ENCODE results near the gene VANGL2. TPM values are rescaled to one million over a fixed set of nuclear protein-coding genes. Genes with fewer than 3 reads are reported as not detected.

VANGL2 gene
- polyA plus RNA-seq, 4 donors = 25.6 to 38.9 (median 35.4) TPM

- DNase-seq (ENCODE audit: low read depth in 4 of 4, low spot score in 3 of 4) = no peak
Observed at GRCh38 chr1:160454371-160455152, 54.2 kb downstream of the VANGL2 start.

GRCh38 chr1:160455153-160455517, 54.8 kb downstream of the VANGL2 start:
- DNase-seq (ENCODE audit: low read depth in 4 of 4, low spot score in 3 of 4) = no peak

GRCh38 chr1:160459056-160459455, 58.7 kb downstream of the VANGL2 start:
- DNase-seq (ENCODE audit: low read depth in 4 of 4, low spot score in 3 of 4) = no peak

GRCh38 chr1:160459687-160460086, 59.3 kb downstream of the VANGL2 start:
- DNase-seq (ENCODE audit: low read depth in 4 of 4, low spot score in 3 of 4) = no peak

DNA sequence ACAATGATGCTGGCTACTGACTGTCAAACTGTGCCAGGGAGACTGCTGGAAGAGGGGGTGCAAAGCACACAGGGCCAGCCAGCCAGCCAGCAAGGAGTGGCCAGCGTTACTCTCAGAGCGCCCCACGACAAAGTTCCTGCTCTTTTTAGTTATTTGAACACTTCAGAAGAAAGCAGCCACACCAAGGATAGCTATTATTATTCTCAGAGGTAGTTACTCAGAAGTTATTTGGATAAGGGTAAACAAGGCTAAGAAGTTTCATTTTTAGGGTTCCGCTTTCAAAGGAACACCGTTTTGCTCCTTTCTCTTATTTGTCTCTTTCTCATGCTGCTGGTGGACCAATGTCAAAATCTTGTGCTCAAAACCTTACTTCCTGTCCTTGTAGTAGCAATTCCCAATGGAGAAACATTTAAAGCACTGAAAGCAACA, 59.9 kb downstream of the VANGL2 start:
- no peak for DNase-seq (ENCODE audit: low read depth in 4 of 4, low spot score in 3 of 4)

GRCh38 chr1:160460683-160461287, 60.4 kb downstream of the VANGL2 start:
- no peak for DNase-seq (ENCODE audit: low read depth in 4 of 4, low spot score in 3 of 4)

DNA sequence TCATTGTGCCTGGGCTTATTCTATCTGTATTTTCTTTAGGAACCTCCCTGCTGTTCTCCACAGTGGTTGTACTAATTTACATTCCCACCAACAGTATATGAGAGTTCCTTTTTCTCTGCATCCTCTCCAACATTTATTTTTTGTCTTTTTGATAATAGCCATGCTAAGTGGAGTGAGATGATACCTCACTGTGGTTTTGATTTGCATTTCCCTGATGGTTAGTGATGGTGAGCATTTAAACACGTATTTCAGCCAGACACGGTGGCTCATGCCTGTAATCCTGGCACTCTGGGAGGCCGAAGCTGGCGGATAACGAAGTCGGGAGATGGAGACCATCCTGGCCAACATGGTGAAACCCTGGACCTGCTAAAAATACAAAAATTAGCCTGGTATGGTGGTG, 64.8 kb downstream of the VANGL2 start:
- no peak for DNase-seq (ENCODE audit: low read depth in 4 of 4, low spot score in 3 of 4)

DNA sequence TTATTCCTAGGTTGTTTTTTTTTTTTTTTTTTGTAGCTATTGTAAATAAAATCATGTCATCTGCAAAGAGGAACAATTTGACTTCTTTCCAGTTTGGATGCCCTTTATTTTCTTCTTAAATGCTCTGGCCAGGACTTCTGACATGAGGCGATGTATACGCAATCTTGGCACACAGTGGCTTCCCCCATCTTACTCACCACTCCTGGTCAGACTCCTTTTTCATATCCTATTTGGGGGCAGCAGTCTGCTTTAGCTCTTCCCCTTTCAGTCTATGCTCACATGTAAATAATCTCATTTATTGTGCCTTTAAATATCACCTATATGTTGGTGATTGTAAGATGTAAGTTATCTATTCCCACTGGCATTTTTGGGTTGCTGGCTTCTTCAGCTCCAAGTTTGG, 66.6 kb downstream of the VANGL2 start:
- no peak for DNase-seq (ENCODE audit: low read depth in 4 of 4, low spot score in 3 of 4)

DNA sequence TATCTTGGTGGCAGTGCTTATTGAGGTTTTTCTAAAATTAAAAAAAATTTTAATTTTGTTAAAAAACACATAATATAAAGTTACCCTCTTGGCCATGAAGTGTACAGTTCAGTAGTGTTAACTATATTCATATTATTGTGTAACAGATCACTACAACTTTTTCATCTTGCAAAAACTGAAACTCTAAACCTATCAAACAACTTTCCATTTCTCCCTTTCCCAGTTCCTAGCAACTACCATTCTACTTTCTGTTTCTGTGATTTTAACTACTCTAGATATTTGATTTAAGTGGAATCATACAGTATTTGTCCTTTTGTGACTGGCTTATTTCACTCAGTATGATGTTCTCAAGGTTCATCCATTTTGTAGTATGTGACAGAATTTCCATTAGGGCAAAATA, 67.2 kb downstream of the VANGL2 start:
- no peak for DNase-seq (ENCODE audit: low read depth in 4 of 4, low spot score in 3 of 4)

DNA sequence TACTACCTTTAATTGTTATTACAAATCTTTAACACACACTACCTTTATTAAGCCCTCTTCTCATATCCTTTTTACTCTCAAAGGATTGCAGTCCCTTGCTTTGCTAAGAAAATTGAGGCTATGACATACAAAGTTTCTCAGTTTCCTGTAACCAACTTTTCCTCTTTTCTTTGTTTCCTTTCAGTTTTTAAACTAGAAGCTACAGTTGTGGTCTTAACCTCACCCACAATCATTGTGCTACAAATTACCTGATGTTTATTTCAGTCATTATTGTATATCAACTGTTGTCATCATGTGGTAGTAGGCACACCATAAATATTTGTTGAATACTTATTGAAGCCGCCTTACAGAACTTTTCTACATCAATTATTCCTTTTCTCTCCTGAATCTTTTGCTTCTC, 70.9 kb downstream of the VANGL2 start:
- DNase-seq (ENCODE audit: low read depth in 4 of 4, low spot score in 3 of 4) = no peak

DNA sequence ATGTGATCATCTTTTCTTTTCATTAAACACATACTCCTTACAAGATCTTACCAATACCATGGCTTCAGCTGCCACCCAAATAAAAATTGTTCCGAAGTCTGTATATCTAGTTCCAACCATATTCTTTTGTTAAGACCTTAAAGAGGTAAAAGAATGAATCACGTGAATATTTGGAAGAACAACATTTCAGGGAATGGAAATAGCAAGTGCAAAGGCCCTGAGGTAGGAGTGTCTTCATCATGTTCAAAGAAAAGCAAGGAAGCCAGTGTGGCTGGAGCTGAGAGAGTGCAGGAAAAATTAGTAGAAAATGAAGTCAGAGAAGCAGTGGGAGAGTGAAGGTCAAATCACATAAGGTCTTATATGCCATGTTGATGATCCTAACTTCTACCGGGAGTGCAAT, 71.7 kb downstream of the VANGL2 start:
- no peak for DNase-seq (ENCODE audit: low read depth in 4 of 4, low spot score in 3 of 4)

DNA sequence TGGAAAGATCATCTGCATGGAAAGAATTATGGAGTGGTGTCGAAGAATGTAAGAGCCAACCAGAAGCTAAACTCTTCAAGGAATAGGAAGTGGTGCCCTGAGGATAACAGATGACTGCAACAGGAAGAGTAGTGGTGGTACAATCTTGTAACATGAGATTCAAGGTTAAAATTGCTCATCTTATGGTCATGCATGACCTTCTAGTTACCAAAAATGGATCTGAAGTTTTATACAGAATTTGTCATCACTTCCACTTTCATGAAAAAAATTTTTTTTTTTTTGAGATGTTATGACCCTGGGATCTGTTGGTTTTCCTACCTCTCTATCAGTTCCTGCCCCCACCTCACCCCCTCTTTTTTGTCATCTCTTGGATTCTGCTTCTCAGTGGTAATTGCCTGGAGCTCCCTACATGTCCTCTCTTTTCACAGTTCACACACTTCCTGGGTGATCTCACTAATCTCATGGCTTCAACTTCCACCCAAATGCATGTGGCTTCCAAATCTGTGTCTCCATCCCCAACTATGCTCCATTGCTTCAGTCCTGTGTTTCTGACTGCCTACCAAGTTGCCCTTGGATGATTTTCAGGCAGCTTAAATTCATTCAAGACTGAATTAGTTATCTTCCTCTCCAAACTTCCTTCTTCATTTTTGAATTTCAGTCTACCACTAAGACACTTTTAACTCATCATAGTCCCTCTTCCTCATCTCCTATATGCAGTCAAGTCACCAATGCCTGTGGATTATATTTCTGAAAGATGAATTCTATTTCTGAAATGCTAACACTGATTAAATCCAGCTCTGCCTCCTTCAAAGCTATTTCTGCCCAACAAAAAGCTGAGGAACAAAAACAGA, 74.3 kb downstream of the VANGL2 start:
- DNase-seq (ENCODE audit: low read depth in 4 of 4, low spot score in 3 of 4) = no peak

Other genes with a start within 250 kb of the VANGL2 start
- gene ATP1A4, start 249.0 kb upstream of the VANGL2 start, polyA plus RNA-seq (ENCODE audit: insufficient read length in 4 of 4) = 1 to 10 TPM in 1 of 4 donors, under 1 TPM in 2, not detected in 1; 0.12 to 1.6 (median 0.37) TPM
- gene CASQ1, start 210.0 kb upstream of the VANGL2 start, polyA plus RNA-seq (ENCODE audit: insufficient read length in 4 of 4) = under 1 TPM; 0.17 to 0.68 (median 0.34) TPM
- 100 to 1,000 TPM in 3 of 4 donors, 10 to 100 TPM in 1; 91.6 to 142 (median 122) TPM for gene PEA15, start 195.2 kb upstream of the VANGL2 start, polyA plus RNA-seq (ENCODE audit: insufficient read length in 4 of 4)
- gene DCAF8, start 138.0 kb upstream of the VANGL2 start, polyA plus RNA-seq (ENCODE audit: insufficient read length in 4 of 4) = 100 to 1,000 TPM; 133 to 272 (median 213) TPM
- 10 to 100 TPM; 63.4 to 90.0 (median 85.5) TPM for gene PEX19, start 115.4 kb upstream of the VANGL2 start, polyA plus RNA-seq (ENCODE audit: insufficient read length in 4 of 4)
- 100 to 1,000 TPM; 143 to 177 (median 162) TPM for gene COPA, start 57.3 kb upstream of the VANGL2 start, polyA plus RNA-seq (ENCODE audit: insufficient read length in 4 of 4)
- 100 to 1,000 TPM; 116 to 173 (median 147) TPM for gene NCSTN, start 57.2 kb upstream of the VANGL2 start, polyA plus RNA-seq (ENCODE audit: insufficient read length in 4 of 4)
- gene NHLH1, start 33.5 kb upstream of the VANGL2 start, polyA plus RNA-seq (ENCODE audit: insufficient read length in 4 of 4) = under 1 TPM; 0.06 to 0.34 (median 0.20) TPM
- gene SLAMF6, start 122.7 kb downstream of the VANGL2 start, polyA plus RNA-seq (ENCODE audit: insufficient read length in 4 of 4) = under 1 TPM; 0.06 to 0.37 (median 0.15) TPM
- gene CD84, start 178.9 kb downstream of the VANGL2 start, polyA plus RNA-seq (ENCODE audit: insufficient read length in 4 of 4) = 1 to 10 TPM in 2 of 4 donors, under 1 TPM in 2; 0.80 to 2.0 (median 1.2) TPM
- gene SLAMF1, start 246.5 kb downstream of the VANGL2 start, polyA plus RNA-seq (ENCODE audit: insufficient read length in 4 of 4) = under 1 TPM; 0.07 to 0.23 (median 0.13) TPM